Left lung (tissue), 10 donors: ENCODE data around the gene RNF186. TPM values are rescaled to one million over a fixed set of nuclear protein-coding genes. Genes with fewer than 3 reads are reported as not detected.
"Not testable (repeated sequence)": the region's sequence is repeated elsewhere in the genome, so short reads cannot be mapped to it uniquely, and the experiment has no call there.

Experiments used
- ATAC-seq: fragments of 200-7000 bp; cut with Tn5 transposase; one replicate; pipeline ENCODE4 v1.9.1; 2020; ENCODE audit warnings: moderate library complexity
- DNase-seq, 4 donors: peaks; one replicate each; pipeline ENCODE4 v3.0.0-alpha.2; 2013 to 2020
- H3K27ac ChIP-seq, 2 donors: fragments of 200-600 bp; sonication (generic) in 1 of 2; one replicate each; pipeline versions ENCODE4 v1.5.0 to v1.8.0; 2020 to 2021
- H3K27me3 ChIP-seq, 2 donors: fragments of 200-600 bp; sonication (generic) in 1 of 2; one replicate each; pipeline versions ENCODE4 v1.5.0 to v1.8.0; 2020 to 2021
- H3K36me3 ChIP-seq, 2 donors: fragments of 200-600 bp; sonication (generic) in 1 of 2; one replicate each; pipeline versions ENCODE4 v1.5.0 to v1.8.0; 2020 to 2021
- H3K4me1 ChIP-seq, 2 donors: fragments of 200-600 bp; one replicate each; pipeline ENCODE4 v1.8.0; 2021
- H3K4me3 ChIP-seq, 2 donors: fragments of 200-600 bp; sonication (generic) in 1 of 2; one replicate each; pipeline versions ENCODE4 v1.5.0 to v1.8.0; 2020 to 2021; ENCODE audit warnings: mild to moderate bottlenecking in 1 of 2
- H3K9me3 ChIP-seq, 2 donors: fragments of 200-600 bp; sonication (generic) in 1 of 2; one replicate each; pipeline versions ENCODE4 v1.5.0 to v1.8.0; 2020 to 2021
- intact Hi-C, 2 donors: fragments of 100-400 bp; cut with DNase I; formaldehyde crosslinking; loops; one replicate each; pipeline versions ENCODE4 v1.11.2 to v1.14.2; 2022
- polyA plus RNA-seq, 6 donors: library from polyadenylated mRNA; unstranded; fragments of 120-200 nt; gene quantifications; one replicate each; pipeline ENCODE4 v1.2.1, GENCODE V29; 2013; ENCODE audit not compliant: insufficient read length in 6 of 6
- total RNA-seq, 2 donors: library from RNA; stranded (reverse); fragmentation: NEBNext Ultra II Directional; extraction: Animal tissue kit (Norgen Biotek cat#: 25700); gene quantifications; one replicate each; pipeline ENCODE4 v1.2.1, GENCODE V29; 2021
- TF ChIP-seq, protein P1 (sequence below), 2 donors: fragments of 200-600 bp; sonication (generic) in 1 of 2; IDR thresholded peaks; one replicate each; pipeline versions ENCODE4 v1.5.0 to v1.8.0; 2021; ENCODE audit warnings: antibody characterized with exemption in 2 of 2
- donor health status: DM: no; HTN: yes; CAD: no.
- donor health status: DM: no; HTN: no; CAD: no.

The RNF186 gene
- total and polyA plus RNA-seq, 8 donors, result 0.12 TPM; not detected in 7

DNA sequence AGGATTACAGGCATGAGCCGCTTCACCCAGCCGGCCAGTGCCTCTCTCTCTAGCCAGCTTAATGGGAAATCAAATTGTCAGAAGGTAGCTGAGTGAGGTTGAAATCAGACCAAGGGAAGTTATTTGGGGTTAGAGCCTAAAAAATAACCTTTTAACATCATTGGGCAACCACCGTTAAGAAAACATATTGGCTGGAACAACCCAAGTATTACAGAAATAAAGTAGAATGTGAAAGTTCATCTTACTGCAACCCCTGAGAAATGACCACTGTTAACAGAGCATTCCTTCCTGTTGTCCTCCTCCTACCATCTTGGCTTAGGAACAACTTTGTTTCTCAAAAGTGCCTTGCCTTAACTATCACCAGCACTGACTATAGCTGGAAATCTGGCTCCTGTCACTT is 3.2 kb upstream of the RNF186 start:
- H3K27ac ChIP-seq, result no peak overlapping the region
- no peaks in the 10 kb centered on the region for H3K4me1 ChIP-seq
- DNase-seq (no peak), ATAC-seq (no peak)
- TF ChIP-seq, protein P1, sequence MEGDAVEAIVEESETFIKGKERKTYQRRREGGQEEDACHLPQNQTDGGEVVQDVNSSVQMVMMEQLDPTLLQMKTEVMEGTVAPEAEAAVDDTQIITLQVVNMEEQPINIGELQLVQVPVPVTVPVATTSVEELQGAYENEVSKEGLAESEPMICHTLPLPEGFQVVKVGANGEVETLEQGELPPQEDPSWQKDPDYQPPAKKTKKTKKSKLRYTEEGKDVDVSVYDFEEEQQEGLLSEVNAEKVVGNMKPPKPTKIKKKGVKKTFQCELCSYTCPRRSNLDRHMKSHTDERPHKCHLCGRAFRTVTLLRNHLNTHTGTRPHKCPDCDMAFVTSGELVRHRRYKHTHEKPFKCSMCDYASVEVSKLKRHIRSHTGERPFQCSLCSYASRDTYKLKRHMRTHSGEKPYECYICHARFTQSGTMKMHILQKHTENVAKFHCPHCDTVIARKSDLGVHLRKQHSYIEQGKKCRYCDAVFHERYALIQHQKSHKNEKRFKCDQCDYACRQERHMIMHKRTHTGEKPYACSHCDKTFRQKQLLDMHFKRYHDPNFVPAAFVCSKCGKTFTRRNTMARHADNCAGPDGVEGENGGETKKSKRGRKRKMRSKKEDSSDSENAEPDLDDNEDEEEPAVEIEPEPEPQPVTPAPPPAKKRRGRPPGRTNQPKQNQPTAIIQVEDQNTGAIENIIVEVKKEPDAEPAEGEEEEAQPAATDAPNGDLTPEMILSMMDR (IDR thresholded peaks at IDR 0.05), result no peak
- no peaks in the 10 kb centered on the region for H3K9me3 ChIP-seq
- H3K27me3 ChIP-seq, result peaks cover 0 to 5% of the 10 kb centered on the region in 2 donors
- H3K4me3 ChIP-seq, result no peak overlapping the region
- intact Hi-C loops, result no loop called here
- no peaks in the 10 kb centered on the region for H3K36me3 ChIP-seq

DNA sequence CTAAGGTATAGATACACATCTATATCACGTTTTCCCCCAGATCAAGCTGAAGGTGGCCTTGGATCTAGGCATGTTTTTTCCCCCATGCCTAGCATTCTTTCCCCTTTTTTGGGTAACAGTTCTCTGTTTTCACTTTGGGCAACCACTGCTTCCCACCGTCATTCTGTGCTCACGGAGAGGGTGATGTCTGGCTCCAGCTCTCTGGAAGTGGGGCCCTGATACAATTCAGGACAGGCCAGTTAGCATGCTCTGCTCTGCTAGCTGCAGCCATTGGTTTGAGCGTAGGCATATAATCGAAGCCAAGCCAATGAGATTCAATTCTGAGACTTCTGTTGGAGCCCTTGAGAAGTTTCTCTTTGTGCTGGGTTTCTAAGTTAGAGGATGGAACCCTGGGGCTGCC is 2.1 kb upstream of the RNF186 start:
- Histone ChIP-seq H3K27ac (no peak overlapping the region), H3K4me1 (no peaks in the 10 kb centered on the region), H3K27me3 (peaks cover 0 to 5% of the 10 kb centered on the region in 2 donors), H3K9me3 (no peaks in the 10 kb centered on the region), H3K4me3 (no peak overlapping the region), H3K36me3 (no peaks in the 10 kb centered on the region)
- TF ChIP-seq, protein P1 (IDR thresholded peaks at IDR 0.05), result no peak
- no peak for DNase-seq
- intact Hi-C loops, result no loop called here
- ATAC-seq, result no peak

DNA sequence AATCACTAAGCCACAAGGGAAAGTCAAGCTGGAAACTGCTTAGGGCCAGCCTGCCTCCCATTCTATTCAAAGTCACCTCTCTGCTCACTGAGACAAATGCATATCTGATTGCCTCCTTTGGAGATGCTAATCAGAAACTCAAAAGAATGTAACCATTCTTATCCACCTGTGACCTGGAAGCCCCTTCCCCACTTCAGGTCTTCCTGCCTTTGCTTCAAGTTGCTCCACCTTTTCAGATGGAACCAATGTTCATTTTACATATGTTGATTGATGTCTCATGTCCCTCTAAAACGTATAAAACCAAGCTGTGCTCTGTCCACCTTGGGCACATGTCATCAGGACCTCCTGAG is 1.6 kb upstream of the RNF186 start:
- H3K9me3 ChIP-seq, H3K4me3 ChIP-seq, ATAC-seq, H3K27me3 ChIP-seq, H3K27ac ChIP-seq, DNase-seq, H3K4me1 ChIP-seq, H3K36me3 ChIP-seq, intact Hi-C loops: not testable (repeated sequence)

DNA sequence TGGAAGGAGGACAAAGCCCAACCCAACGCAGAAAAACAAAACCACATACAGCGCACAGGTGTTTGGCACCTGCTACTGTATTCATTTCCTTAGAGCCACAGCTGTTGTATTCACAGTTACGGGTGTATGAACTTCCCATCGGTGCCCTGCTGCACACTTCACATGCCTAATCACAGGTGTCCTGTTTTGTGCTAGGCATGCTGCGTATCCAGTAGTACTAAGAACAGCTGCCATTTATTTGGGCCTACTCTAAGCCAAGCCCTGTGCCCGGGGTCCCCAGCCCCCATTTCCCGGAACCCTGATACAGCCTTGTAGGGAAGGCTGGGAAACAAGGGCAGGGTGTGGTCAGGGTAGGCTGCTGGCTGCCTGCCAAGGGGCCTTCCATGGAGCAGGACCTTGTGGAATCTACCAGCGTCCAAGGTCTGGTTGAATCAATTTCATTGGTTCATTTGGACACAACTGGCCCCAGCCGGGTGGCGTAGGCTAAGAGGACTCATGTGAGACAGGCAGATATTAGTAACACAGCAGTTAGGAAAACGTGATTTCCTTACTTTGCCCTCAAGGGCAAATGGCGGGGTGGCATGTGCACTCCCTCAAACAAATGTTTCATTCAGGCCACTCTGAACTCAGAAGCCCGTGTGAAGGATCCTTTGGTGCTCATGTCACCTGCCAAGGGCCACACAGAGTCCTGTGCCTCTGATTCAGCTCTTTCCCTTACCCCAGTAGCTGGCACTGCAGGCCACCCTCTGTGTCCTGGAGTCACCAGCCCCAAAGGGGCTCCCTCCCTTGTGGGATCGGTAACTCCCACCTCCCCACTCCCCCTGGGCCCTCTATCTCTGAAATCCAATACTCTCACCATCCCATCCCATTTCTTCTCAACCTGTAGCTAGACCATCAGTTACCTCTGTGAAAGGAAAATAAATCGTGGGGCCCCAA is 986 bp upstream of the RNF186 start:
- H3K4me1 ChIP-seq, result no peaks in the 10 kb centered on the region
- DNase-seq (peak in 2 of 4 donors; percentile 23 to 68), ATAC-seq (peak; percentile 36)
- no peak overlapping the region for H3K27ac ChIP-seq
- TF ChIP-seq, protein P1 (IDR thresholded peaks at IDR 0.05), result no peak
- peaks cover 0 to 5% of the 10 kb centered on the region in 2 donors for H3K27me3 ChIP-seq
- H3K4me3 ChIP-seq, result no peak overlapping the region
- H3K36me3 ChIP-seq, result no peaks in the 10 kb centered on the region
- intact Hi-C loops, result no loop called here
- no peaks in the 10 kb centered on the region for H3K9me3 ChIP-seq

DNA sequence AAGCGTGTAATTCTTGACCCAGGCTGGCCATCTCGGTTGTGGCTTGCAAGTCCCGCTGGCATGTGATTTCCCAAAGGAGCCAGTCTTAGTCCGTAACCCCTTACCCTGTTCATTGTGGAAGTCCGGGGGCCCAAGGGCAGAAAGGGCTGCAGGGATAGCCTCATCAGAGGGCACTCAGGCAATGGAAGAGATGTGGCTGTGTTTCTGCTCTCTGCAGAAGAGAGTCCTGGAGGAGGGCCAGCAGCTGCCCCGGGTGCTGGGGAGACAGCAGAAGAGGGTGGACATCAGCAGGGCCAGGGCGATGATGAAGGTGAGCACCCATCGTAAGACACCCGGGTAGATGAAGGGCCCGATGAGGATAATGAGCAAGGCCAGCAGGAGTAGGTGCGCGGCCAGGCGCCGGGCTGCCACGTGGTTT is 830 bp downstream of the RNF186 start:
- no peak for ATAC-seq
- H3K9me3 ChIP-seq, result no peaks in the 10 kb centered on the region
- no peak overlapping the region for H3K27ac ChIP-seq
- H3K27me3 ChIP-seq, result peaks cover 0 to 5% of the 10 kb centered on the region in 2 donors
- intact Hi-C loops, result no loop called here
- H3K36me3 ChIP-seq, result no peaks in the 10 kb centered on the region
- DNase-seq, result no peak
- no peak overlapping the region for H3K4me3 ChIP-seq
- TF ChIP-seq, protein P1 (IDR thresholded peaks at IDR 0.05), result no peak
- H3K4me1 ChIP-seq, result no peaks in the 10 kb centered on the region
